GM21529 (cell line): Measurements from ENCODE around the gene OPN5.

Experiments used
- ATAC-seq: cut with Tn5 transposase; IDR thresholded peaks from one replicate; pipeline ENCODE4 v1.9.1; 2021; ENCODE audit not compliant: unreplicated experiment

The OPN5 gene

DNA sequence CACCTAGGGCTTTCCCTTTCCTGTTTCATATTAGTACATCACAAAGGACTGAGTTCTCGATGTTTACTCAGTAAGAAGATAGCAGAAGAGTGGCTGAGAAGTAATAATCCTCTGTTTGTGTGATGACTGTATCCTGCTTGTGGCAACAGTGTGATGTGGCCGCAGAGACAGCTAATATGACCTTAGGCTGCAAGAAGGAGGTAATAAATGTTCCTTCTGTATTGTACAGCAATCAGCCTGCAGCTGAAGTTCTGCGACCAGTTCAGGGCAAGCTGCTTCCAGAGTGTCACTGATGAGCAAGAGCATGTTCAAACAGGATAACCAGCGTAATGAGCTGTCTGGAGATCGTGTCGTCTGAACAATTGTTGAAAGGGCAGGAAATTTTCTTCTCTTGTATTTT lies 70.9 kb downstream of the OPN5 start:
- no peak for ATAC-seq

DNA sequence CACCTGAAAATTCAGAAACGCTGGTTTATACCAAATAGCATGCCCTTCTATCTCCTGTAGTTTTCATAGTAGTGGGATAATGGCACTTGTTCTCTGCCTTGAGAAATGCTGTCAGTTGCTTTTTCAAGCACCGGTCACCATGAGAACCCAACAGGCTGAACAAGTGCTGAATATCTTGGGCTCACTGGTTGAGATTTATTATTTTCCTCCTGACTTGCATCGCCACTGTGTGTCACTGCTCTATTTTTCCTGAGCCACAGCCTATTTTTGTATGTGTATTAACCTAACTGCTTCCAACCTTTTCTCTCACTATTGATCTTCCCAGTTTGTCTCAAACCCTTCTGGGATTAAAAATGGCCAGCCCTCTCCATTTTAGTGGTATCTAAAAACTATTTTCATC lies 71.9 kb downstream of the OPN5 start:
- no peak for ATAC-seq

DNA sequence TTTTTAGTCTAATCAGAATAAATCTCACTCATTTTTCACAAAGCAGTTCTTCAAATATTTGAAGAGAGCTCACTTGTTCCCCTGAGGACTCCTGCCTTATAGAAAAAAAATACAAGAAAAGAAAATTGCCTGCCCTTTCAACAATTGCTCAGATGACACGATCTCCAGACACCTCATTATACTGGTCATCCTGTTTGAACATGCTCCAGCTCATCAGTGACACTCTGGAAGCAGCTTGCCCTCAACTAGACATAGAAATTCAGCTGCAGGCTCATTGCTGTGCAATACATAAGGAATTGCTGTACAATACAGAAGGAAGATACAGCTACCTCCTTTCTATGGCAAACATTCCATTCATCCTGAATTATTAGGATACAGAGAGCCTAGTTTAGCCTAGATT lies 73.1 kb downstream of the OPN5 start:
- no peak for ATAC-seq

DNA sequence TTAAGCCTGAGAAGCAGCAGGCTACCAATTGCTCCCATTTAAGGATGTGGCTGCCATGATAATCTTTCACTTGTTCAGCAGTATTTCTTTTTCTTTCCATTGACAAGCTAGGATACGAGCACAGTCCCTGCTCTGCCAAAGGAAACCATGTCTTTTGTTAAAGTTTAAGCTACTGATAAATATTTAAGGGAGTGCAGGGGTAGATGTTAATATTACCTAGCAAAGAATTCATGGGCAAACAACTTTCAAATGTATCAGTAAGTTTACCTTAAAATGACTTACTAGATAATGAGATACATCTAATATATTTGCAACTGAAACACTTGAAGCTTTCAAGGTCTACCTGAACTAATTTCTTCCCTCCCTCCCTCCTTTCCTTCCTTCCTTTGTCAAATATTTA lies 77.3 kb downstream of the OPN5 start:
- ATAC-seq: no peak

DNA sequence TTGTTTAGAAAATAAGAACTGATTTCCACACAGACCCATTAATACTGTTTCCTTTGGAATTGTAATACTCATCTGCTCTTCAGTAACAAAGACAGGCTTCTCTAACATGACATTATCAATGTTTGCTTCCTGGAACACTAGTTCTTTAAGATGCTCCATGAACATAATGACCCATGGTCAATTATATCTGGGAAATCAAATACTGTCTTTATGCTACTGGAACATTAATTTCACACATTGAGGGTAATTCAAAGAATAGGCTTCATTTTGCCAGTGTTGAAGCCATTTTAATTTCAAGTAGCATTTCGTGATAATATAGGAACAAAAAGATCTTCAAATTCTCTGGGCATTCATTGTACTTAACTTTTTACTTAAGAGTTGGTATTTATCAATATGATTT lies 80.9 kb downstream of the OPN5 start:
- no peak for ATAC-seq

DNA sequence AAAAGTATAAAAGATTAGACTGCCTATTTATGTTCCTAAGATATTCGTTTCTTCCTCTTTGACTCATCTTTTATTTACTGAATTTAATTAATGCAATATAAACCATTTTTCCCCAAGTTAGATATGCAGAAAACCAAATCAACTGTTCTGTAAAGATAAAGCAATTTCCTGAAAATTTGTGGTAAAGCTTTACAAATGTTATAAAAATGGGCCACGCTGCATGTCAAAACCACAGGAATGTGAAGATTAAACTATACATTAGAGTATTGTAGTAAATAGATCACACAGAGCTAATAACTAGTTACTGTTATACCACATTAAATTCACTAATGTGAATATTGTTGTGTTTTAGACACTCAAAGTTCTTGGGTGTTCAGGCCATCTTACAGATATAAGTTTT lies 83.4 kb downstream of the OPN5 start:
- ATAC-seq: no peak

DNA sequence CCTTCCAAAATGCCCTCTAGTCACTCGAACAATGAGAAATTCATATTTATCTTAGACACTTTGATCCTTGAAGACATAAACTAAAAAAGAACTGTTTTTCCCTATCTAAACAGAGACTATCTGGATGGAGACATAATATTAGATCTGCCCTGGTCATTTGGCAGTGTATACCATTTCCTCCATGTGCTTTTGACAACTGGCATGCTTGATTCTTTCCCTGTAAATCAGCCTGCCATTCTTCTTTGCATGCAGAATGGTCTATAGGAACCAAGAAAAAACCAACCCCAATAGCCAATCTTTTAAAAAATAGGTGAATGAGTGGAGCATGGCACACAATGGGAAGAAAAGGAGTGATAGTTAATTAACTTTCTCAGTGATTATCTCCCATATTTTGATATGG lies 93.8 kb downstream of the OPN5 start:
- no peak for ATAC-seq
